HG02885 (cell line): Measurements from ENCODE around the gene PRKAB2.
"Not testable (repeated sequence)": the region's sequence is repeated elsewhere in the genome, so short reads cannot be mapped to it uniquely, and the experiment has no call there.

Source experiments
- ATAC-seq: cut with Tn5 transposase; IDR thresholded peaks from one replicate; pipeline ENCODE4 v1.9.1; 2021; ENCODE audit warnings: mild to moderate bottlenecking; ENCODE audit not compliant: unreplicated experiment, poor library complexity

PRKAB2 gene

DNA sequence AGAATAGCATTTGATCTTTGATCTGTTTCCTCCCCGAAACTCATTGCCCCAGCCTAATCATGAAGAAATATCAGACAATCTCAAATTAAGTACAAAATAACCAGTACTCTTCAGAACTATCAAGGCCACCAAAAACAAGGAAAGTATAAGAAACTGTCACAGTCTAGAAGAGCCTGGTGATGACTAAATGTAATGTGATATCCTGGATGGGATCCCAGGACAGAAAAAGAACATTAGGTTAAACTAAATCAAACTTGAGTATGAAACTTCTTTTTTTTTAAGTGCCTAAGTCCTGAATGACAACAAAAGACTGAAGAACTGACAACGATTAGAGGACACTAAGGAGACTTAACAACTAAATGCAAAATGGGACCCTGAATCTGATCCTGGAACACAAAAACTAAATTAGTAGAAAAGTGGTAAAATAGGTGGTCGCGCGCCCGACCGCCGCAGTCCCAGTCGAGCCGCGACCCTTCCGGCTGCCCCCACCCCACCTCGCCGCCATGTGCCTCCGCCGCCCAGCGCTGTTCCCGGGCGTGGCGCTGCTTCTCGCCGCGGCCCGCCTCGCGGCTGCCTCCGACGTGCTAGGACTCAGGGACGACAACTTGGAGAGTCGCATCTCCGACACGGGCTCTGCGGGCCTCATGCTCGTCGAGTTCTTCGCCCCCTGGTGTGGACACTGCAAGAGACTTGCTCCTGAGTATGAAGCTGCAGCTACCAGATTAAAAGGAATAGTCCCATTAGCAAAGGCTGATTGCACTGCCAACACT lies 5.5 kb upstream of the PRKAB2 start:
- ATAC-seq: no peak

- no peak for ATAC-seq
Observed at GRCh38 chr1:147171399-147172167, 687 bp downstream of the PRKAB2 start.

DNA sequence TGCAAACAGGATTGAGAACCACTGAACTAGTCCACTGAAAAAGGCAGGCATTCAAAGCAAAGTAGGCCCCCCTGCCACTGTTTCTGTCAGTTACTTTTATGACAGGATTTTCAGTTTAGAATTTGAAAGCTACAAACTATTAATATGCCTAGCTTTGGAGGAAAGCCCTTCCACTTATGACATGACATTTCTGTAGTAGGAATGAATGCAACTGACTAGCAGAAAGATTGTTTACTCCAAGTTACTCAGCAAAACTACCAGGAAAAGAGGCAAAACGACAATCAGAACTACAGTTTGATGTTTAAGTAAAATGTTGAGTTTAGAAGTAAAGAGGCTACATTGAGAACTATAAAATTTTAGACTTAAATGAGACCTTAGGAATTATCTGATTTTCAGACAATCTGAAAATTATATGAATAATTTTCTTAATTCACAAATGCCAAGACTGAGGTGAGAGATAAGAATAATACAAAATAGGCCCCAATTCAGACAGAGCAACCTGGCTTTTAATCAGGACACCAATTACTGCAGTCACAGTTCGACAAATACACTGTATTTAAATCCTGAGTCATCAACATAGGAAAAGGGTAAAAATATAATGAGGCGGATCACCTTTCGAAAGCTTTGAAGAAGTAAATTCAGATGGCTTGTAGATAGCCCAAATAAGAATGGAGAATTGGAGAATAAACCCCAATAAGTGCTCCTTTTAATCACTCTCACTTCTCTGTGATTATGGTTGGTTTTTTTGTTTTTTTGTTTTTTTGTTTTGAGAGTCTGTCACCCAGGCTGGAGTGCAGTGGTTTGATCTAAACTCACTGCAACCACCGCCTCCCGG lies 2.2 kb downstream of the PRKAB2 start:
- ATAC-seq: no peak

DNA sequence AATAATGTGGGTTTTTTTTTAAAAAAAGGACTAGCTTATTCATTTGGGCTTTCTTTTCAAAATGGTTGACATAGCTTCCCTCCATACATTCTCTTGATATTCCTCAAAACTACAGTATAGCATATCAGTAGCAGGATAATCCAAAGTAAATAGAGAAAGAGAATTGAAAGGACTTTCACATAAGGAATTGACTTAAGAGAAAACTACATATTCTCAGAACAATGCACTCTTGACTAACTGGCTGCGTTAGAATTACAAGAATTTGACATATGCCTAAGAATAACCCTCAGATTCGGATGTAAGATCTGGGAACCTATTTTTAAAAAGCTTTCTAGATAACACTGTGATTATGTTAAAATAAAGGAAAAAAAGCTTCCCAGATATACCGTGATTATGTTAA lies 3.1 kb downstream of the PRKAB2 start:
- no peak for ATAC-seq

- no peak for ATAC-seq
Observed at GRCh38 chr1:147168626-147169058, 3.6 kb downstream of the PRKAB2 start.

- ATAC-seq: no peak
Observed at GRCh38 chr1:147167365-147167764, 4.9 kb downstream of the PRKAB2 start.

- ATAC-seq: no peak
Observed at GRCh38 chr1:147163019-147163418, 9.3 kb downstream of the PRKAB2 start.

DNA sequence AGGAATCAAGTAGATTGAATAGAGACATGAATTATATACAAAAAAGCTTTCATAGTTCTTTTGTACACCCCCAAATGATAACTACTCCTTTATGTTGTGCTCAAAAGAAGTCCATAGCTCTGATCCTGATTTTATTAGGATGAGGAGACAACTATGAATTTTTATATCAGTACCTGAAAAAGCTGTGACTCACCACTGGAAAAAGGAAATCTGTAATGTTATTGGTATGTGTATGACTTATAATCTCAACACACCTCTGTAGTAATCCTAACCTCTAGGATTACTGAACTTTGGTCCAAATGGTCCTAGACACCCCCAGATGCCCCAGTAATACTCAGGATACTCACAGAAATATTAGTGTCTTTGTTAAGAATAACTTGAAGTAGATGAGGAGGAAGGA lies 10.2 kb downstream of the PRKAB2 start:
- ATAC-seq: no peak

- not testable (repeated sequence) for ATAC-seq
Observed at GRCh38 chr1:147157116-147157515, 15.2 kb downstream of the PRKAB2 start.

DNA sequence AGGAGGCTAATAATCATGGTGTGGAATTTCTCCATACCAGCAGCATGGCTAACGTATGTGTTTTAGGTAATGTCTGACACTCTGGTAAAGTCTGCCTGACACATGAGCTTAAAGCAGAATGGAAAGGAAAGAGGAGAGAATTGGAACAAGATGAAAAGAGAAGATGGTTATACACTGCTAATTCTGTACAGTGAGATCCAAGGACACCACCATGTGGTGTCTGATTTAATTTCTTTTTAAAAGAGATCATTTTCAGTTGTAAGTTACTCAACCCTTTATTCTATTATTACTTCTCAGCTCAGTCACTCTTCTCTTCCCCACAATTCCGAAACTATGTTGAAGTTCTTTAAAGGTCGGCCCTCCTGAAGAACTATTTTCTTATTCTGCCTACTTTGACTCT lies 15.6 kb downstream of the PRKAB2 start:
- no peak for ATAC-seq

- ATAC-seq: no peak
Observed at GRCh38 chr1:147152772-147153171, 19.5 kb downstream of the PRKAB2 start.

GRCh38 chr1:147151244-147151643 lies 21.0 kb downstream of the PRKAB2 start:
- no peak for ATAC-seq

GRCh38 chr1:147142886-147143285 lies 29.4 kb downstream of the PRKAB2 start:
- no peak for ATAC-seq

- ATAC-seq: not testable (repeated sequence)
Observed at GRCh38 chr1:147130721-147131120, 41.5 kb downstream of the PRKAB2 start.

DNA sequence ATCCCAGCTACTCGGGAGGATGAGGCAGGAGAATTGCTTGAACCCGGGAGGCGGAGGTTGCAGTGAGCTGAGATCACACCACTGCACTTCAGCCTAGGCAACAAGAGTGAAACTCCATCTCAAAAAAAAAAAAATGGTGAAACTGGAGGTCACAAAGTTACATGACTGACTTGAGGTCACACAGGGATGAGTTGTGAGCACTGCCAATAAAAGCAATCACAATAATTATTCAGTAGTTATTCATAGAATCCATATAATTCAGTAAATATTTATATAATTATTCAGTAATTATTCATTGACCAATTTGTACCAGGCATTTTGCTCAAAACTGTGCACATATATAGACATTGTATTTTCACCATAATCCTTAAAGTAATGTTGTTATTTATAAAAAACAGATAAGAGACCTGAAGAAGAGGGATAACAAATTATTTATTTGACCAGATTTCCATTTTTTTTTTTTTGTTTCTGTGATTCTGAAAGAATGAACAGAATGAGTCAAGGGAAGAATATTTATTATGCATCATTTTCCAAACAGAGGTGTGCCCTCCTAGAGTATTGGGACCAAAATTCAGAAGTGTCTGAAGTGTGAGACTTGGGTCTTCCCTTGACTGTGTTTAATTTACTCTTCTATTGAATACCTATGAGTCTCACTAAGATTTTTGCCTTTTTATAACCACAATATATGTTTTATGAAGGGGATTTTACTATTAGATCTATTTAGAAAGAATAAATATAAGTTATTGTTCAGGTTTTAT lies 43.0 kb downstream of the PRKAB2 start:
- no peak for ATAC-seq

DNA sequence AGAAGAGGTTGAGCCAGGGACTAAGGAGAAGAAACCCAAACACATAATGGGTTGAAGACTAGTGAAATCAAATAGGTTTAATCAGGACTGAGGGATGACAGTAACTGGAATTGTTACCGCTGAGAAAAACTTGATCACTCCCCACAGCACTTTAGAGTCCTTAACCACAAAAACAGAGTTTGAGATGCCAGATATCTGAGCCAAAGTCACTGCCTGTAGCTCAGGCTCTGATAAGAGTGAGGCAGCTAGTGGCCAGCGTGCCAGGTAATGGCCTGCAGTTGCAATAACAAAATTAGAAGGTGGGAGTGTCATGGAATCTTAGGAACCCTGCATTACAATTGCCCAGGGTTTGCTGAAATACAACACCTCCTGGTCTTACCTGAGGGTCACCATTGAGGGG lies 48.0 kb downstream of the PRKAB2 start:
- no peak for ATAC-seq

GRCh38 chr1:147117109-147117508 lies 55.2 kb downstream of the PRKAB2 start:
- ATAC-seq: no peak

DNA sequence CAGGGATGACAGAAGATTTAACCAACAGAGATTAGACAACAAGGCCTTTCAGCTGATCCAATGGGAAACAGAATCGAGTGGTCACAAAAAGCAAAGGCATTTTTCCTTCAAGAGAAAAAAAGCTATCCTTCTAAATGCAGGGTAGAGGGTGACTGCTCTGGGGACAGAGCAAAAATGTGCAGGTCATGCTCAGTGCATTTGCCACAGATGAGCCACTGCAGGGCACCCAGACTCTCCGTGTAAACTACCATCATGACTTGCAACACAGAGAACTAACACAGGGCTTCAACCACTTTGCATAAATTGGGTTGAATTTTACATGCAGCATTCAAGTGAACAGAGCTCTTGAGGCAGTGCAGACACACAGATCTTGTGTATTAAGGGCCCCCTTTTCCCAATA lies 56.8 kb downstream of the PRKAB2 start:
- no peak for ATAC-seq

- ATAC-seq: not testable (repeated sequence)
Observed at GRCh38 chr1:147115079-147115478, 57.2 kb downstream of the PRKAB2 start.

DNA sequence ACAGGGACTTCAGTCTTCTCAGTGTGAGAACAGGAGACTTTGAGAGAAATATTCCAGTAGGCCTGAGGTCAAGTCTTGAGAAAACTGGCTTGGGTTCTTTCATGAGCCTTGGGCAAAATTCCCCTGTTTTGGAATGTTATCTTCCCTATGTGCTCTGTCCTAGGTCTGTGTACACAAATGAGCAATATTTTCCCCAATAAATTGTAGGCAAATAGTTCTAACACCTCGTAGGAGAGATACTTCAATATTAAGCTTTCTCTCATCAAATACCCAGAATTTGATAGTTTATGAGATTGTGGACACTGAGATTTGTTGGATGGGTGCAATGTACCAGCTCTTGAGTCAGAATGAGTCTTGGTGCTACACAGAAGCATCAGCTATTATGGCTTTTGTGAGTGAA lies 57.9 kb downstream of the PRKAB2 start:
- not testable (repeated sequence) for ATAC-seq
